GM19239 (cell line): Measurements from ENCODE around the gene KNDC1.

Experiments
- DNase-seq: peaks from one replicate; pipeline ENCODE4 v3.0.0; 2011; ENCODE audit warnings: low spot score; ENCODE audit not compliant: insufficient read length
- FAIRE-seq: peaks from 2 replicates; lab custom pipeline; 2011; peaks lifted over from hg19 to GRCh38; lab: Jason Lieb, UNC

KNDC1 gene

DNA sequence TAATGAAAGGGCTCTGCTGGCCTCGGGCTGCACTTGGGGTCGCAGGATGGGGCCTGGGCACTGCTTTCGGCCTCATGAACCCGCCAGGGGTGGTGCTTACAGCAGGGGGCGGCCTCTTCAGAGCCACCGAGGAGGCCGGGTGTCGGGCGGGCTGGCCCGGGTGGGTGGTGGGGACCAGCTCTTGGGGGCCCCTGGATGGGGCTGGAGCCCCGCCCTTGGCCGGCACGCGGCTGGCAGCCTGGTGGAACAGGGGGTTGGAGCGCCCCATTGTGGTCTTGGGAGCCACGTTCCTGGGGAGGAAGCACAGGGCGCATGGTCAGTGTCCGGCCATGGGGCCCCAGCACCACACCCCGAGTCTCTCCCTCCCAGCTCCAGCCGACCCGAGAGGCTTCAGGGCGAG lies 107.8 kb downstream of the KNDC1 start:
- DNase-seq (no peak), FAIRE-seq (no peak)

DNA sequence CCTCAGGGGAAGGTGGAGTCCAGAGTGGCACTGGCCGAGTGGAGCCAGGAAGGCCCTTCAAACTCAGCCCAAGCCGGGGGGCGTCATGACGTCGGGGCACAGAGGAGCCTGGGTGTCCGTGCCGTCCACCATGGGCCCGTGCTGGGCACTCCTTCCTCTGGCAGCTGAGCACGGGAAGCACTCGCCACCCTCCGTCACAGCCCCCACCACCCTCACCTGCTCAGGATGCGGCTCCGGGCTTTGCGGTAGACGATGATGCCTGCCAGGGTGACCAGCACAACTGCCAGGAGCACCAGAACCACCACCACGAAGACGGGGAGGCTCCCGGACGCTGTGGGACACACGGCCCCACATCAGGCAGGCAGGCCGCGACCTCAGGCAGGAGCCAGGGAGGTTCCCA lies 108.5 kb downstream of the KNDC1 start:
- FAIRE-seq (no peak), DNase-seq (no peak)

DNA sequence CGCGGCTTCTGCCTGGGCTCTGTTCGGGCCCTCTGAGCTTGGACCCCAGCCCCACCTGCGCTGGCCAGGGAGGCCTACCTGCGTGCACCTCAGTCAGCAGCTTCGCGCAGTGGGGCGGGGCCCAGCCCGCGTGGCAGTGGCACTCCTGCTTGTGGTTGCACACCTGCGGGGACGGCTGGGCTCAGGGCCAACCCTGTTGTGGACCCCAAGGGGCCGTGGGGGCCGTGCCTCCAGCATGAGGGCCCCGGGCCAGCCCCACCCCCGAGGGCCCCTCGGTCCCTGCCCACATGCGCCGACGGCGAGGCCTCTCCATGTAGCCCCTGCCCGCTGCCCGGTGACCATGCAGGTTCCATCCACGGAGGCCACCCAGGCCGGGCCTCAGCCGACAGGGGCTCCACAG lies 109.3 kb downstream of the KNDC1 start:
- no peak for FAIRE-seq
- DNase-seq = no peak

DNA sequence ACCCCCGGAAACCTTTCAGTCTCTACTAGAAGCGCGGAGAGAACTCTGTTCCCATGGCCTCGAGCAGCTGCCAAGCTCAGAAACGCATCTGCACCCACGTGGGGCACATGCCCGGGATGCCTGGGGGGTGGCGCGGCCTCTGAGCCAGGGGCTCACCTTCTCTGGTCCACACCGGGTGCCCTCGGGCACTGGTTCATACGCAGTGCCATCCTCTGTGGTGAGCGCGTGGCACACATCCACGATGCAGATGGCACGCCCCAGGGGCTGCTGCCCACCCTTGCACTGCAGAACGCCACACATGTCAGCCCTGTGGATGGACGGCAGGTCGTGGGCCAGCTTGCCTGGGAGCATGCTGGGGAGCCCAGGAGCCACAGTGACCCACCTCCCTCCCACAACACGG lies 110.2 kb downstream of the KNDC1 start:
- no peak for FAIRE-seq
- DNase-seq = no peak

DNA sequence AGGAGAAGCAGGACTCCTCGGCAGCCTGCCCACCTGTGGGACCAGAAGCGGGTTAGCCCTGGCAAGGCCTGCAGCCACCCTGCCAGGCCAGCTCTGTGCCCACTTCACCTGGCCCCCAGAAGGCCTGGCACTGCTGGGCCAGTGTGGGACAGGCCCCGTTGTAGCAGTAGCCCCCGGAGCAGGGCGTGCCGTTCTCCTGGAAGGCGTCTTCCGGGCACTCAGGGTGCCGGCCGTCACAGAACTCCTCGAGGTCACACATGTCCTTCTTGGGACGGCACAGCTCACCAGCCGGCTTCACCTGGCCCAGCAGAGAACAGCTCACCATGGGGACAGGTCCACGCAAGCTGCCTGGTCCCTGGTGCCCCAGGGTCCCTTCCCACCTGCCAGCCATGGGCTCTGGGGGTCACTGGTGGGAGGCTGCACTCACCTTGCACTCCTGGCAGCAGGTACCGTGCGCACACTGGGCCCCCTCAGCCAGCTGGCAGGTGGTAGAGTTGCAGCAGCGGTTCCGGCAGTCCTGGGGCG lies 110.8 kb downstream of the KNDC1 start:
- FAIRE-seq (no peak), DNase-seq (no peak)

DNA sequence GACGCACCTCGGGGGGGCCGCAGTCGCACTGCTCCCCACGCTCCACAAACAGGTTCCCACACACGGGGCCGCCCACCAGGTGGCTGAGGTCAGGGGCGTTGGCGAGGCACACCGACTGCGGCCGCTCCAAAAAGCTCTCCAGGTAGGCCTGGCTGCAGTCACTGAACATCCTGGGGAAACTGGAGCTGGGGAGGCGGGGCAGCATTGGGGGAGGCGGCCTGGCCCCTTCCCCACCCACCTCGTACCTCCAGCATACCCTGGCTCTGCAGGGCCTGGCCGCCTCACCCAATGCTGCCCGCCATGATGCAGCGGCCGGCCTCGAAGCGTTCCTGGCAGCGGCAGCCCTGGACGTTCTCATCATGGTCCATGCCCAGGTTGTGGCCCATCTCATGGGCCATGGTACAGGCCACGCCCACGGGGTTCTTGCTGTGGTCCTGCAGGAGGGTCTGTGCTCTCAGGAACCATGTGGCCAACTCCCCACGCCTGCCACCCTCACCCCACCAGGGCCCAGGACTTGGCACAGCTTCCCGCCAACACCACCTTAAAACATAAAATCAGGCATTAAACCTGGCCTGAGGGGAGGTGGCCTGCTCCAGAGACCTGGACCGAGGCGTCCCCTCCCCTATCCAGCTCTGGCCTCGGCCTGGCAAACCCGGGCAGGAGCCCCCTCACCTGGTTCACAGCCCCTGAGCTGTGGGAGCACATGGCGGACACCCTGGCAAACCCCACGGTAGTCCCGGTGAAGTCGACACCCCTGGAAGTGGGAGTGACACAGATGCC lies 111.7 kb downstream of the KNDC1 start:
- DNase-seq (no peak), FAIRE-seq (no peak)

DNA sequence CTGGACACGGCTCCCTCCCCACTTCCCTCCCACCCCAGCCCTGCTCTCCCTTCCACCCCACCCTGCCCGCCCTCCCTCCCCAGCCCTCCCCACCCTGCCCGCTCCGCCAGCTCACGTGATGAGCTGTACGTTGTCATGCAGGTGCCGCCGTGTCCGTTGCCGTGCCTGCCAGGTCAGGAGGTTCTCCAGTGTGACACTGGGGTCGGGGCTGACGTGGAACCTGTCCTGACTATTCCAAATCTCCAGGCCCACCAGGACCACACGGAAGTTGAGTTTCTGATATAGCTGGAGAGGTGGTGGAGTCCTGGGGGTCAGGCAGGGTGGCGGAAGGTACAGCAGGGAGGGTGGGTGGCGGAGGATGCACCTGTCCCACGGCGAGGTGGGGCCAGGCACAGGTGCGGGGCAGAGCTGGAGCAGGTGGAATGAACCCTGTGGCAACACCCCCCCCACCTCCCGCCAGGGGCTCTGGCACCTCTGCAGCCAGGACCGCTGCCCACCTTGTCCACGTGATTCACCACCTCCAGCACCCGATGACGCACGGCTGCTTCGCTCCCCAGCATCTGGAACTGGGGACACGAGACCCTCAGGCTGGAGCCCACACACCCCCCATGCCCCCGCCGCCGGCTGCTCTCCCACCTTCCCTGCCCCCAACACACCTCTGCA lies 112.4 kb downstream of the KNDC1 start:
- FAIRE-seq (no peak), DNase-seq (no peak)

DNA sequence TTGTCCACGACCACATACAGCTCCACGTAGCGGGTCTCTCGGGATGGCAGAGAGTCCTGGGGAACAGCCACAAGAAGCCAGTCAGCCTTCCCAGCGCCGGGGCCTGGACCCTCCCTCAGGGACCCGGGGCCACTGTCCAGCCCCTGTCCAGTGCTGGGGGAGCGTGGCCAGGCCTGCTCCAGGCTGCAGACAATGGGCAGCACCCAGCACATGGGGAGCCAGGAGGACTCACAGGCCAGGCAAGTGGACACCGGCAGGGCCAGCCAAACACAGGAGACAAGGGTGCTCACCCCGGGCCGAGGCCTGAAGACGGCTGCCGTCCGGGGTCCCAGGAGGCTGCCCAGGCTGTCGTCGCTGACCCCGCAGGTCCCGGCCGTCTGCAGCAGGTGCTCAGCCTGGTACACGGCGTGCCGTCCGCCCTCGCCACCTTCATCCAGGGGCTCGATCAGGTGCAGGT lies 113.0 kb downstream of the KNDC1 start:
- no peak for FAIRE-seq
- no peak for DNase-seq

DNA sequence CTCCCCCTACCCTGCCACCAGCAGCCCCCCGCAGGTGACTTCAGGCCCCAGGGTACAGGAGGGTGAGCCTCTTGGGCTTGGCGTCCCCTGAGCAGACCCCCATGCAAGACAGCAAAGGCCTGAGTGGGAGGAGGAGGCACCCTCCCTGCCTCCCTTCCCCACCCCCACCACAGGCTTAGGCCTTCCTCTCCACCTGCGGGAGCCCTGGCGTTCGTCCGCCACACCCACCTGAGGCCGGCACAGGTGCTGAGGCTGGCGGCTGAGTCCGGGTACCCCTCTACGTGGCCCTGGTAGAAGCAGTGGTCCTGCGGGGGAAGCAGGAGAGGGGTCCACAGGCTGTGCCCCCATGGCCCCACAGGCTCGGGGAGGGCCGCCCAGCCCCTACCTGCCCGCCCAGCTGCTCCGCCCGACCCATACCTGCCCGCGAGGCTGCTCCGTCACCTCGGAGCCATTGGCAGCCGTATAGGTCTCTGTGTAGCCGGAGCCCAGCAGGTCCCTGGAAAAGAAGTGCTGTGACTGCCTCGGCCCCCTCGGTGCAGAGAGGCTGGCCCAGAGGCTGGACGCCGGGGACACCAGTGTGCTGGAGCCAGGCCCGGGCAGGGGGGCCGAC lies 113.6 kb downstream of the KNDC1 start:
- FAIRE-seq = no peak
- no peak for DNase-seq

DNA sequence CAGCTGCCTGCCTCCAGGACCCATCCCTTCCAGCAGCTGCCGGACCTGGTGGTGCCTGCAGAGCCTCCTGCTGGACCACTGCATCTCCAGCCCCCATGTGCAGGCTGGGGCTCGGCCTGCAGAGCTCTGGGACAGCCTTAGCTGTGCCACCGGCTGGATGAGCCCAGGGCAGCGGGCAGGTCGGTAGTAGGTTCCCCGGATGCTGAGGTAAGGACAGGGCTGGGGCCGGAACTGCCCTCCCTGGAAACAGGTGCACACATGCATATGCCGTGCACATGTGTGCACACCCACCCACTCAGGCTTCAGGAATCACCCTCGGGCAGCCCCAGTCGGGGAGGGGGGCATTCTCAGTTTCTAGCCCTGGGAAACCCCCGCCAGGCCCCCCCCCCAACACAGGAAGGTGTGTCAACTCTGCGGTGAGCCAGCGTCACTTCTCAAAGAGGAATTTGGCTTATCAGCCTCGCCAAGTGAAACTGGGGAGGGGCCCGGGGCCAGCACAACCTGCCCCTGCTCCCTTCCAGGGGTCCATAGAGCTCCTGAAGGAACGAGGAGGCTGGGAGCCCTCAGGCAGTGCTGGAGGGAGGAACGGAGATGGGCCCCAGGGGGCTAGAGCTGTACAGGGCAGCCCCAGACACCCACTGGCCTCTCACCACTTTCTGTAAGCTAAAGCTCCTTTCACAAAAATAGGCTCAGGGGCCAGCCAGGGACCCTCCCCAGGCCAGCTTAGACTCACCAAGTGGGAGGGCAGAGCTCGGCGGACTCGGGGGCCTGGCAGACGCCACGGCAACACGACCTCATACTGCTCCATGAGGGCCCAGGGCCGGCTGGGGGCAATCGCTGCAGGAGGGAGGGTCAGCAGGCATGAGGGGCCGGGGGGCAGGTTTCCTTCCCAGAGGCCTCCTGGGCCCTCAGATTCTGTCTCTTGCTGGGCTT lies 115.0 kb downstream of the KNDC1 start:
- DNase-seq (peak; percentile 85), FAIRE-seq (peak; percentile 82)

DNA sequence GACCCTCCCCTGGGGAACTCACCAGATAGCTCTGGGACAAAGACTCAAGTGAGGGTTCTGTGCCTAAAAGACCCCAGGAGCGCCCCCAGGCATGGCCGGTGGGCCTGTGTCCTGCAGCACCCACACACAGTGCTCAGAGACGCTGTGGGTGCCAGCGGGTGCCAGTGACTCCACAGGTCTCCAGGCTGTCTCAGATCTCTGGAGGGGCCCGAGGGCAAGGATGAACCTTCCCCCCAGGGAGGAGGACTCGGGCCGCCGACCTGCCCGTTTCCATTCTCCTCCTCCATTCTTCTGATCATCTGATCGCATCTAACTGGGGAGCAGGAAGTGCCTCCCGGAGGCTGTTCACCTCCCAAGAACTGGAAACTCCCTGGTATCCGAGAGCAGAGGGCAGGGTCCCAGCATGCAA lies 115.7 kb downstream of the KNDC1 start:
- peak; percentile 92 for FAIRE-seq
- DNase-seq = peak; percentile 87
